ENCODE measurements around the gene IAPP.

GRCh38 chr12:21353948-21354347 lies 18.8 kb upstream of the IAPP start:
- TF ChIP-seq, protein P1, sequence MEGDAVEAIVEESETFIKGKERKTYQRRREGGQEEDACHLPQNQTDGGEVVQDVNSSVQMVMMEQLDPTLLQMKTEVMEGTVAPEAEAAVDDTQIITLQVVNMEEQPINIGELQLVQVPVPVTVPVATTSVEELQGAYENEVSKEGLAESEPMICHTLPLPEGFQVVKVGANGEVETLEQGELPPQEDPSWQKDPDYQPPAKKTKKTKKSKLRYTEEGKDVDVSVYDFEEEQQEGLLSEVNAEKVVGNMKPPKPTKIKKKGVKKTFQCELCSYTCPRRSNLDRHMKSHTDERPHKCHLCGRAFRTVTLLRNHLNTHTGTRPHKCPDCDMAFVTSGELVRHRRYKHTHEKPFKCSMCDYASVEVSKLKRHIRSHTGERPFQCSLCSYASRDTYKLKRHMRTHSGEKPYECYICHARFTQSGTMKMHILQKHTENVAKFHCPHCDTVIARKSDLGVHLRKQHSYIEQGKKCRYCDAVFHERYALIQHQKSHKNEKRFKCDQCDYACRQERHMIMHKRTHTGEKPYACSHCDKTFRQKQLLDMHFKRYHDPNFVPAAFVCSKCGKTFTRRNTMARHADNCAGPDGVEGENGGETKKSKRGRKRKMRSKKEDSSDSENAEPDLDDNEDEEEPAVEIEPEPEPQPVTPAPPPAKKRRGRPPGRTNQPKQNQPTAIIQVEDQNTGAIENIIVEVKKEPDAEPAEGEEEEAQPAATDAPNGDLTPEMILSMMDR (IDR thresholded peaks at IDR 0.05) = no peak
- no peak for TF ChIP-seq EZH2 (IDR thresholded peaks at IDR 0.05)

All from neural progenitor cell (in vitro differentiated cells).